ENCODE measurements around the gene PTGES3L. TPM values are rescaled to one million over a fixed set of nuclear protein-coding genes. Genes with fewer than 3 reads are reported as not detected.

PTGES3L gene
- polyA plus RNA-seq, 1 experiment: 3.3 TPM

- Histone ChIP-seq H3K36me3 (ENCODE audit: control insufficient read depth, insufficient read depth, low read length) (peaks cover 33% of the 10 kb centered on the region), H3K4me3 (ENCODE audit: low read depth, low read length) (no peak overlapping the region), H3K27me3 (ENCODE audit: control insufficient read depth, insufficient read depth, low read length) (no peaks in the 10 kb centered on the region)
- no peak for TF ChIP-seq CTCF (IDR thresholded peaks at IDR 0.05; ENCODE audit: insufficient read depth, low read depth, low read length)
- ChIA-PET POLR2A (no interaction called here), CTCF (no interaction called here)
- no peak for DNase-seq (ENCODE audit: low read depth)
These were observed 34.3 kb upstream of the PTGES3L start for GRCh38 chr17:43014020-43014648.

- no peaks in the 10 kb centered on the region for H3K27me3 ChIP-seq (ENCODE audit: control insufficient read depth, insufficient read depth, low read length)
- H3K4me3 ChIP-seq (ENCODE audit: low read depth, low read length): no peak overlapping the region
- peaks cover 29% of the 10 kb centered on the region for H3K36me3 ChIP-seq (ENCODE audit: control insufficient read depth, insufficient read depth, low read length)
- DNase-seq (ENCODE audit: low read depth): no peak
- ChIA-PET CTCF (no interaction called here), POLR2A (no interaction called here)
- no peak for TF ChIP-seq CTCF (IDR thresholded peaks at IDR 0.05; ENCODE audit: insufficient read depth, low read depth, low read length)
These were observed 33.4 kb upstream of the PTGES3L start for GRCh38 chr17:43013296-43013695.

DNA sequence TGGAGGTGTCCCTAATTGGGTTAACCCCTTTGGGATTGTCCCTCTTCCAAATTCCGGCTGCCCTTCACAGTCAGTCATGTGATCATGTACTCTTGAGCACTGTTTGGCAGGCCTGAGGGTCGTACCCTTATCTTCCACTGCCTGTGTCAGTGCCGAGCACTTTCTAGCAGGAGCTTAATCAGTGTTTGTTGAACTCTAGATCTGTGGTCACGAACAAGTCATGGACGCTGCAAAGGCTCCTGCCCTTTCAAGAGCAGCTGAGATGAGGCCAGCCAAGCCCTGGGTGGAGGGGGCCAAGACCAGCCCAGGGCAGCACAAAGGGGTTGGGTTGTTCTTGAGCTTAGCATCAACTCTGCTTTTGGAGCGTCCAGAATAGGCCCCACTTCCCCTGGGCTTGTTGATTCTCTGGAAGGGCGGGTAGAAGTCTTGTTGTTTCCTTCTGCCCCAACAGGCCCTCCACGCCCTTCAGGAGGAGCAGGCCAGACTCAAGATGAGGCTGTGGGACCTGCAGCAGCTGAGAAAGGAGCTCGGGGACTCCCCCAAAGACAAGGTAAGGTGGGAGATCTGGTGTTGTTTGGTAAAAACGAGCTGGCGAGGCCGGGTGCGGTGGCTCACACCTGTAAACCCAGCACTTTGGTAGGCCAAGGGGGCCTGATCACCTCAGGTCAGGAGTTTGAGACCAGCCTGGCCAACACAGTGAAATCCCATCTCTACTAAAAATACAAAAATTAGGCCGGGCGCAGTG is 32.0 kb upstream of the PTGES3L start:
- POLR2A ChIA-PET: no interaction called here
- Histone ChIP-seq H3K36me3 (ENCODE audit: control insufficient read depth, insufficient read depth, low read length) (peaks cover 22% of the 10 kb centered on the region), H3K27me3 (ENCODE audit: control insufficient read depth, insufficient read depth, low read length) (no peaks in the 10 kb centered on the region), H3K4me3 (ENCODE audit: low read depth, low read length) (no peak overlapping the region)
- CTCF ChIA-PET: interaction anchor here (0.5 to 2.1 kb wide), 2 partner anchors 12 to 402 kb away, joined by 4 to 5 read pairs; no protein-coding TSS in a partner anchor
- TF ChIP-seq CTCF (IDR thresholded peaks at IDR 0.05; ENCODE audit: insufficient read depth, low read depth, low read length): no peak
- DNase-seq (ENCODE audit: low read depth): no peak

- CTCF ChIA-PET: interaction anchor here (0.7 to 2.1 kb wide), 3 partner anchors 8 to 14 kb away, joined by 3 to 5 read pairs (median 4); partner anchors contain the start of gene RPL27
These were observed 30.9 kb upstream of the PTGES3L start for GRCh38 chr17:43010667-43011308.

More at GRCh38 chr17:43010667-43011308, 30.9 kb upstream of the PTGES3L start:
- DNase-seq (ENCODE audit: low read depth): no peak
- peaks cover 17% of the 10 kb centered on the region for H3K36me3 ChIP-seq (ENCODE audit: control insufficient read depth, insufficient read depth, low read length)
- H3K4me3 ChIP-seq (ENCODE audit: low read depth, low read length): no peak overlapping the region
- H3K27me3 ChIP-seq (ENCODE audit: control insufficient read depth, insufficient read depth, low read length): no peaks in the 10 kb centered on the region
- TF ChIP-seq CTCF (IDR thresholded peaks at IDR 0.05; ENCODE audit: insufficient read depth, low read depth, low read length): no peak
- POLR2A ChIA-PET: no interaction called here

Measured in BJ (cell line).